GM19438 (cell line): ENCODE results near the gene DYNLT2B.
"Not testable (repeated sequence)": the region's sequence is repeated elsewhere in the genome, so short reads cannot be mapped to it uniquely, and the experiment has no call there.

Source experiments
- ATAC-seq: cut with Tn5 transposase; IDR thresholded peaks from one replicate; pipeline ENCODE4 v1.9.1; 2021; ENCODE audit warnings: low read depth; ENCODE audit not compliant: unreplicated experiment

The DYNLT2B gene

DNA sequence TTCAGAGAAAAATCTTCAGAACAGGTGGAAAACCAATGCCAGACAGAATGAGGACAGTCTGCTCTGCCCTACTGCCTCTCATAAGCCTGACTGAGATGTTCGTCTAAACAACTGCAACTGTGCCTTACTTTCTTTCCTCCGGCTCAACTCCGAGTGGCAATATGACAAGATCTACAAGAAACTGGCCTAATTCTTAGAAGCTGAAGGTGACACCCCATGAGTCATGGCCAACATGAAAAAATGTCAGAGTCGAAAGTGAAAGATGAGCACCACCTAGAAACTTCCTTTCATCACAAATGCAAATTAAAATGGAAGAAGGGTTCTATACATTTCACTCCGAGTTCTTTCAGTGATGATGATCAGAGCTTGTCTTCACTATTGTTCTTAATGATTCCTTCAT, 43.5 kb downstream of the DYNLT2B start:
- ATAC-seq = peak; percentile 84

DNA sequence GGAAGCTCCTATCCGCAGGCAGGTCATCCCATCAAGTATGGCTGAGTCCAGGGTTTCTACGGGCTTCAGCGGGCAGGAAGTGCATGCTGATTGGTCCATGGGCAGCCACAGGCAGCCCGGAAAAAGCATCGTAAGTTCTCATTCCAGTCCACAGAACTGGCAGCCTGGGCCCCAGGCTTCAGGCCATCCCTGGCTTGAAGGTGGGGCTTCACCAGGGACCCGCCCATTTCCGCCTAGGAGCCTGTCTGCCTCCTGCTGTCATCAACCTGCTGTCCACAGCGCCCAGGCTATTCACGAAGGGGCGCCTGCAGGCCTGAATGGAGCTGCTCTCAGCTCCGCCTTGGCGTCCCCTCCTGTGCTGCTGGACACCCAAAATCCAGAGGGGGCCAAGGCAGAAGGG, 44.4 kb downstream of the DYNLT2B start:
- no peak for ATAC-seq

DNA sequence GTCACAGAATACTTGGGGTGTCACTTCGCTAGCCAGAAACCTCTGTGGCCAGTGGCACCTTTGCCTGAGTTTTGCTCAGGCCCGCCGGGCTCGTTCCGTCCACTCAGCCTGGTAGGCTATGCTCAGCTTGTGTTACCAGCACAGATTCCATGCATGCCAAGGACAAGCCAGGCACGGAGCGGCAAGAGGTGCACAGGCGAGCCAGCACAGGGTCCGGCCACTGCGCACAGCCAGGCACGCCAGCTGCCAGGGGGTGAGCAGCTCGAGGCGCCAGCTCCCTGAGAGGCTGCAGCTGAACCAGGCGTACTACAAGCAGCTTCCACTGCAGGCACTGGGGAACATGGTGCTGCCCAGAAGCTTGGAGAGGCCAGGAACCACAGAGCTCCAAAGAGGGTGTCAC, 45.2 kb downstream of the DYNLT2B start:
- no peak for ATAC-seq

DNA sequence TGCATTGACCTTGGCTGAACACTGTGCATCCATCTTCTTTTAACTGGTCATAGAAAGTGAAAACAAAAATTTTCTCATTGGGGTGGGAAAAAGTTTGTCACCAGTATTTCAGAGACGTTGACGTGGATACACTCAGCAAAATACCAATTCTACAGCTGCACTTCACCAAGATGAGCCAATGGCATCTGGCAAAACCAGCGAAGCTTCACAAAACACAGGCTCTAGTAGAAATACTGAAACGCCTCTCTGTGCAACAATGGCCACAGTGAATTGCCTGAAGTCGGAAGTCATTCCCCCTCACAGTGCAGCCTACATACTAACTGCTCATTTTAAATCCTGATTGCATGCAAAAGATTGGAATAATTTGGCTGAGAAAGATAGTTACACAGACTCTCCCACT, 47.5 kb downstream of the DYNLT2B start:
- no peak for ATAC-seq

DNA sequence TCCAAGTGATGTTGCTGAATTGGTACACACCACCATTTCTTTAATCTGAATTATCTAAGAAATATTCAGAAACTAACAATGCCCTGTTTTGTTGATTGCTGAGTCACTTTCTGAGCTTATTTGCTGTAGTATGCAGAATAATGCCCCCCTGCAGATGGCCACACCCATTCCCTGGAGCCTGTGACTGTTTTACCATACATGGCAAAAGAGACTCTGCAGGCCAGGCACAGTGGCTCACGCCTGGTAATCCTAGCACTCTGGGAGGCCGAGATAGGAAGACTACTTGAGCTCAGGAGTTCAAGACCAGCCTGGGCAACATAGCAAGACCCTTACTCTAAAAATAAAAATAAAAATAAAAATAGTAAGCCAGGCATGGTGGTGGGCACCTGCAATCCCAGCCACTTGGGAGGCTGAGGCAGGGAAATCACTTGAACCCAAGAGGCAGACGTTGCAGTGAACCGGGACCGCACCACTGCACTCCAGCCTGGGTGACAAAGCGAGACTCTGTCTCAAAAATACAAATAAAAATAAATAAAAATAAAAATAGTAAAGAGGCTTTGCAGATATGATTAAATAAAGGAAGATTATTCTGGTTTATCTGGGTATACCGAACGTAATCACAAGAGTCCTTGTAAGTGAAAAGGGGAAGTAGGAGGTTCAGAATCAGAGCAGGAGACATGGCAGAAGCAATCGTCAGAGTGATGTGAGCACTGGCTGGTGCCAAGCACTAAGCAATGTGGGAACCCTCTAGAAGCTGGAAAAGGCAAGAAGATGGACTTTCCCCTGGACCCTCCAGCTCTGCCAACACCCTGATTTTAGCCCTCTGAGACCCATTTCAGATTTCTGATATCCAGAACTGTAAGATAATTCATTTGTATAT, 49.5 kb downstream of the DYNLT2B start:
- ATAC-seq = no peak

DNA sequence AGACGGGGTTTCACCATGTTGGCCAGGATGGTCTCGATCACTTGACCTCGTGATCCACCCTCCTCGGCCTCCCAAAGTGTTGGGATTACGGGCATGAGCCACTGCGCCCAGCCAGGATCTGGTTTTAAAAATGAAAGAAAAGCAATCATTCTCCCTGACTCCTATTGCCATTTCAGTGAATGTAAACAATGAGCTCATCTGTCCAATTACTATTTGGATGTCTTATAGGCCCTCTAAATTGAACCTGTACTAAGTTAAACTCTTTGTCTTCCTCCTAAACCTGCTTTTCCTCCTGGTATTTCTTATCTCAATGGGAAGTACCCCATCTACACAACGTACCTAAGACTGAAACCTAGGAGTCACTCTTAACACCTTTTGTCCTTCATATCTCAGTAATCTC, 54.2 kb downstream of the DYNLT2B start:
- no peak for ATAC-seq

DNA sequence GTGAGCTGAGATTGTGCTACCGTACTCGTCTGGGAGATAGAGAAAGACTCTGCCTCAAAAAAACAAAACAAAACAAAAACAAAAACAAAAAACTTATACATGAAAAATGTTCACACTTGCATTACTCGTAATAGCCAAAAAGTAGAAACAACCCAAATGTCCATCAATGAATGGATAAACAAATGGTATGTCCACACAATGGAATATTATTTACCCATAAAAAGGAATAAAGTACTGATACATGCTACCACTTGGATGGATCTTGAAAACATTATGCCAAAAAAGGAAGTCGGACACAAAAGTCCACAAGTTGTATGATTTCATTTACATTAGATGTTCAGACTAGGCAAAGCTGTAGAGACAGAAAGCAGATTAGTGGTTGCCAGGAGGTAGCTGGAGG, 57.3 kb downstream of the DYNLT2B start:
- no peak for ATAC-seq

DNA sequence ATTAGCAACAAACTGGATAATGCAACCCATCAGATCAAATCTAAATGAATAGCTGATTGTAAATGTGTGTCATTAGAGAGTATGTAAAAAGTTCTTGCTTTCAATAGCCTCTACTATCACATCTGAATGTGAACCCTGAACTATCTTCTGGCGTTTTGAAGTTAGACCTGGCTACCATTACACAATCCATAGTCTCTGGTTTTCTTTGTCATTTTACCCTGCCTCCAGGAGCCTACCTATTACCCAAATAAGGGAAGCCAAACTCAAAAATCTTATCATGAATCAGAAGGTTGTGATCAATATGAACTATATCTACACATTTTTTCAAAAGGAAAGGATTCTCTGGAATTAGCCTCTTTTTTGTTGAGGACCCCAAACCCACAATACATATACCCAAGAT, 62.3 kb downstream of the DYNLT2B start:
- ATAC-seq = no peak

DNA sequence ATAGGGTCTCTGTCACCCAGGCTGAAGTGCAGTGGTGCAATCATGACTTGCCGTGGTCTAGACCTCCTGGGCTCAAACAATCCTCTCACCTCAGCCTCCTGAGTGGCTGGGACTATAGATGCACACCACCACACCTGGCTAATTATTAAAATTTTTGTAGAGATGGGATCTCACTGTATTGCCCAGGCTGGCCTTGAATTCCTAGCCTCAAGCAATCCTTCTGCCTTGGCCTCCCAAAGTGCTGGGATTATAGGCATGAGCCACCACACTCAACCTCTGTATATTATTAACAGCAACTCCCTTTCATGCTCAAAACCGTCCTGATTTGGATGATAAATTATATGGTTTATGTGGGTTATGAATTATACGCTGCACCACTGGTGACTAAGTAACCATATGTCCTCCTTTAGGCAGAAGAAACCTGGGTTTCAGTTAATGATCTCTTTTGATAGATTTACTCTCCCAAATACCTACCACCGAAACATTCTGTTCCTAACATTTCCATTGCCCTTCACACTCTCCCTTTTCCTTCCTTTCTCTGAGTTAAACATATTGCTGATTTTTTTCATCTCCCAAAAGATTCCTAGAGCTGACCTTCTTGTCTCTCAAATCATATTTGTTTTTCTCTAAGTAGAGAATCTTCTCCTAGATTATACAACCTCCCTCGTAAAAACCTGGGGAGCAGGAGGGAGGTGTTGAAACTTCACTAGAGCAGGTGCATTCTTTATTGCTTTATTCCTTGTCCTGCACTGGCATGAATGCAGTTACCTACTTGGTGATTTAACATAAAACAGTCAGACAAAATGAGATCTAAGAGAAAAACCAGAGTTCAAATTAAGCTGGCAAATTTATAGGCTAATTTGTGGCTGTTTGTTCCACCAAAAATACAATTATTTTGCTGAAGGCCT, 63.4 kb downstream of the DYNLT2B start:
- ATAC-seq = no peak

DNA sequence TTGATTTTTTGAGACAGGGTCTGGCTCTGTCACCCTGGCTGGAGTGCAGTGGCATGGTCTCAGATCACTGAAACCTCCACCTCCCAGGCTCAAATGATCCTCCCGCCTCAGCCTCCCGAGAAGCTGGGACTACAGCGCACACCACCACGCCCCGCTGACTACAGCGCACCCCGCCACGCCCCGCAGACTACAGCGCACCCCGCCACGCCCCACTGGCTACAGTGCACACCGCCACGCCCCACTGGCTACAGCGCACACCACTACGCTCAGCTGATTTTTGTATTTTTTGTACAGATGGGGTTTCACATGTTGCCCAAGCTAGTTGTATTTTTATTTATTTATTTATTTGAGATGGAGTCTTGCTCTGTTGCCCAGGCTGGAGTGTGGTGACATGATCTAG, 66.1 kb downstream of the DYNLT2B start:
- ATAC-seq = no peak

DNA sequence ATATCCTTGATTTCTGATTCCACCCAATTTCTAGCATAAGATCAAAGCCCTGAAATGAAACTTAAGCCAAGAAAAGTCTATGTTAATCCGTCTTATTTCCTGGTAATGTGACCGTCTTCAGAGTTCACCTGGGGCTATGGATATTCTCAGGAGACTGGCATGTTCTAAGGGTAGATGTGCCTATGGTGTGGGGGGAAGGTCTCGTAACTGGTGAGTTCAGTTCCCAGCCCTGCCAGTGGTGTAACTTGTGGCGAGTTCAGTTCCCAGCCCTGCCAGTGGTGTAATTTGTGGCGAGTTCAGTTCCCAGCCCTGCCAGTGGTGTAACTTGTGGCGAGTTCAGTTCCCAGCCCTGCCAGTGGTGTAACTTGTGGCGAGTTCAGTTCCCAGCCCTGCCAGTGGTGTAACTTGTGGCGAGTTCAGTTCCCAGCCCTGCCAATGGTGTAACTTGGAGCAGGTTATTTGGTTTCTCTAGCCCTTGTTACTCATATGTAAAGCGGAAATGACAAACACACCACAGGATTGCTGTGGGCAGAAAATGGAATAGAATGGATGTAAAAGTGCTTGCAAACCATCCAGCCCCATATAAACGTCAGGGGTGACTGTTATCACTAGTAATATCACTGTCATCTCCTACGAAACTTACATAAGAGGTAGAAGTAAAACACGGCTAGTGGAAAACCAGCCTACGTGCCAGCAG, 71.3 kb downstream of the DYNLT2B start:
- no peak for ATAC-seq

DNA sequence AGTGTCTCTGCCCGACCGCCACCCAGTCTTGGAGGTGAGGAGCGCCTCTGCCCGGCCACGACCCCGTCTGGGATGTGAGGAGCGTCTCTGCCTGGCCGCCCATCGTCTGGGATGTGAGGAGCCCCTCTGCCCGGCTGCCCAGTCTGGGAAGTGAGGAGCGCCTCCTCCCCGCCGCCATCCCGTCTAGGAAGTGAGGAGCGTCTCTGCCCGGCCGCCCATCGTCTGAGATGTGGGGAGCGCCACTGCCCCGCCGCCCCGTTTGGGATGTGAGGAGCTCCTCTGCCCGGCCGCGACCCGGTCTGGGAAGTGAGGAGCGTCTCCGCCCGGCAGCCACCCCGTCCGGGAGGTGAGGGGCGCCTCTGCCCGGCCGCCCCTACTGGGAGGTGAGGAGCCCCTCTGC, 73.9 kb downstream of the DYNLT2B start:
- not testable (repeated sequence) for ATAC-seq

DNA sequence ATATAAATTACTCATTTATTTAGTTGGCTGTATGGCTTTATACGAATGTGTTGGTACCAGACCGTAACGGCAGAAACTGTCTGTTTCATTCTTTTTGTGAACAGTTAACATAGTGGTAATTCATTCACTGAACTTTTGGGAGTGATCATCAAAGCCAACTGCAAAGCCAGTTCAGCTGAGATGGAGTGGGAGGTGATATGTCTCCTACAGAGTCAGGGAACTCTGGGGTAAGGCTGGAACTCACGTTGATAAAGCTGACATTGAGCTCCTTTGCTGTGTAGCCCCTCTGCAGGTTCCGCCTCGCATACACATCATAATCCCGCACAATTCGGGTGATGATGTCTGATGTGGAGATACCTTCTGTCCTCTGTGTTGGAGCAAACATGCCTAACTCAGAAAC, 76.3 kb downstream of the DYNLT2B start:
- no peak for ATAC-seq
